ENCODE results near the gene PIH1D2.

Gene PIH1D2

DNA sequence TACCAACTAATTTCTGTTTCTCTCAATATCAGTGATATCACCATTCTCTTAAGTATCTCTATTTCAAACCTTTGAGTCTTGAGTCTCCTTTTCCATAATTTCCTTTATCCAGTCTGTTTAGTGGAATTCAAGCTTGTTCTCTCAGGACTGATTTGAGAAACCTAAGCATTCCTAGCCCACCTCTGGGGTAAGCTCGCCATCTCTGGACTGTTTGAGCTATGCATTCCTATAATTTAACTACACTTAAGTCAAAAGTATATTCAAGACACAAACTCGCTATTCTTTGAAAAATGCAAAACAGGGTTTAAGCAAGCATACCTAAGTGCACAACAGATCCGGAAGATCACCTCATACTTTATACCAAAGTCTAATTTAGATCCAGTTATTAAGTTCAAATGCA, 50.7 kb downstream of the PIH1D2 start:
- no peak for ATAC-seq
- TF ChIP-seq, protein P1, sequence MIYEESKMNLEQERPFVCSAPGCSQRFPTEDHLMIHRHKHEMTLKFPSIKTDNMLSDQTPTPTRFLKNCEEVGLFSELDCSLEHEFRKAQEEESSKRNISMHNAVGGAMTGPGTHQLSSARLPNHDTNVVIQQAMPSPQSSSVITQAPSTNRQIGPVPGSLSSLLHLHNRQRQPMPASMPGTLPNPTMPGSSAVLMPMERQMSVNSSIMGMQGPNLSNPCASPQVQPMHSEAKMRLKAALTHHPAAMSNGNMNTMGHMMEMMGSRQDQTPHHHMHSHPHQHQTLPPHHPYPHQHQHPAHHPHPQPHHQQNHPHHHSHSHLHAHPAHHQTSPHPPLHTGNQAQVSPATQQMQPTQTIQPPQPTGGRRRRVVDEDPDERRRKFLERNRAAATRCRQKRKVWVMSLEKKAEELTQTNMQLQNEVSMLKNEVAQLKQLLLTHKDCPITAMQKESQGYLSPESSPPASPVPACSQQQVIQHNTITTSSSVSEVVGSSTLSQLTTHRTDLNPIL (CRISPR knock-in tag; IDR thresholded peaks at IDR 0.05; ENCODE audit: low read depth): no peak
- no peak for TF ChIP-seq ZNF70 (CRISPR knock-in tag; IDR thresholded peaks at IDR 0.05)
- TF ChIP-seq SNAI2 (CRISPR knock-in tag; IDR thresholded peaks at IDR 0.05): no peak
- no peak for TF ChIP-seq TCF4 (CRISPR knock-in tag; IDR thresholded peaks at IDR 0.05; ENCODE audit: borderline replicate concordance)
- TF ChIP-seq, protein P2, sequence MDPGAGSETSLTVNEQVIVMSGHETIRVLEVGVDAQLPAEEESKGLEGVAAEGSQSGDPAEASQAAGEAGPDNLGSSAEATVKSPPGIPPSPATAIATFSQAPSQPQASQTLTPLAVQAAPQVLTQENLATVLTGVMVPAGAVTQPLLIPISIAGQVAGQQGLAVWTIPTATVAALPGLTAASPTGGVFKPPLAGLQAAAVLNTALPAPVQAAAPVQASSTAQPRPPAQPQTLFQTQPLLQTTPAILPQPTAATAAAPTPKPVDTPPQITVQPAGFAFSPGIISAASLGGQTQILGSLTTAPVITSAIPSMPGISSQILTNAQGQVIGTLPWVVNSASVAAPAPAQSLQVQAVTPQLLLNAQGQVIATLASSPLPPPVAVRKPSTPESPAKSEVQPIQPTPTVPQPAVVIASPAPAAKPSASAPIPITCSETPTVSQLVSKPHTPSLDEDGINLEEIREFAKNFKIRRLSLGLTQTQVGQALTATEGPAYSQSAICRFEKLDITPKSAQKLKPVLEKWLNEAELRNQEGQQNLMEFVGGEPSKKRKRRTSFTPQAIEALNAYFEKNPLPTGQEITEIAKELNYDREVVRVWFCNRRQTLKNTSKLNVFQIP (CRISPR knock-in tag; IDR thresholded peaks at IDR 0.05; ENCODE audit: borderline replicate concordance, low read depth): no peak
- no peak for TF ChIP-seq ISL1 (CRISPR knock-in tag; IDR thresholded peaks at IDR 0.05)
- TF ChIP-seq GLIS3 (CRISPR knock-in tag; IDR thresholded peaks at IDR 0.05): no peak

DNA sequence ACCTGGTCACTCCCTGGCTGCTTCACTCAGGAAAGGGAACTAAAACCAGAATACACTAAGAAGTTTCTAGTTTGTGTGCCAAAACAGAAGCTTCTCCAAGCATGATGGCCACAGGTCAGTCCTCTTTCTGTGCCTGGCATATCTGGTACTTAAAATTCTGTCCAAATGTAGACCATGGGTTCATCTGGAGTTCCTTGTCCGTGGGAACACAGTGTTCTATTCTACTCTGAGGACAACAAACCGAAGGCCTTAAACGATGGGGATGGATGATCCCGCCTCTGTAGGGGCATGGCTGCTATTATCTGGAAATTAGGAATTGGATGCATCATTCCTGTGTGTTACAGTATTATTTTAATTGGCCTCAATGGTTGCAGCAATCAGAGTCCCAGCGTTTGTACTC, 54.8 kb downstream of the PIH1D2 start:
- no peak for TF ChIP-seq SNAI2 (CRISPR knock-in tag; IDR thresholded peaks at IDR 0.05)
- no peak for TF ChIP-seq ZNF70 (CRISPR knock-in tag; IDR thresholded peaks at IDR 0.05)
- TF ChIP-seq ZNF565 (CRISPR knock-in tag; conservative IDR thresholded peaks at IDR 0.05; ENCODE audit: low read depth): no peak
- ATAC-seq: no peak

All from SK-N-SH treated with all-trans-retinoic acid at 6 μM for 48 hours (cell line).